Smooth muscle cell (in vitro differentiated cells): ENCODE results near the gene NCOA7. TPM values are rescaled to one million over a fixed set of nuclear protein-coding genes. Genes with fewer than 3 reads are reported as not detected.

Experiments used
- DNase-seq: peaks from one replicate; lab custom pipeline; 2025; ENCODE audit not compliant: unreplicated experiment; lab: John Stamatoyannopoulos, UW
- H2AFZ ChIP-seq: fragments of 200-600 bp; sonication (generic); 2 replicates; pipeline ENCODE4 v1.6.0; 2016; ENCODE audit warnings: antibody characterized with exemption, low read depth, mild to moderate bottlenecking
- H3F3A ChIP-seq: fragments of 200-600 bp; sonication (generic); 2 replicates; pipeline ENCODE4 v1.6.0; 2017; ENCODE audit warnings: antibody characterized with exemption, low read depth
- H3K27ac ChIP-seq: fragments of 200-600 bp; sonication (generic); 2 replicates; pipeline ENCODE4 v1.5.1; 2016; ENCODE audit warnings: low read depth, mild to moderate bottlenecking
- H3K27me3 ChIP-seq: fragments of 200-600 bp; sonication (generic); 2 replicates; pipeline ENCODE4 v1.6.1; 2016; ENCODE audit warnings: low read depth, mild to moderate bottlenecking
- H3K36me3 ChIP-seq: fragments of 200-600 bp; sonication (generic); 2 replicates; pipeline ENCODE4 v1.5.1; 2016; ENCODE audit warnings: low read depth
- H3K4me1 ChIP-seq: fragments of 200-600 bp; sonication (generic); 2 replicates; pipeline ENCODE4 v1.5.1; 2016; ENCODE audit warnings: low read depth
- H3K4me2 ChIP-seq: fragments of 200-600 bp; sonication (generic); 2 replicates; pipeline ENCODE4 v1.6.0; 2016; ENCODE audit warnings: mild to moderate bottlenecking
- H3K4me3 ChIP-seq: fragments of 200-600 bp; sonication (generic); 2 replicates; pipeline ENCODE4 v1.5.1; 2016; ENCODE audit warnings: mild to moderate bottlenecking
- H3K79me2 ChIP-seq: fragments of 200-600 bp; sonication (generic); 2 replicates; pipeline ENCODE4 v1.6.0; 2016; ENCODE audit warnings: low read depth, mild to moderate bottlenecking
- H3K9ac ChIP-seq: fragments of 200-600 bp; sonication (generic); 2 replicates; pipeline ENCODE4 v1.6.0; 2016; ENCODE audit warnings: low read depth
- H3K9me3 ChIP-seq: fragments of 200-600 bp; sonication (generic); replicated peaks from 2 replicates; pipeline ENCODE4 v1.5.1; 2016; ENCODE audit warnings: low read depth
- H4K20me1 ChIP-seq: fragments of 200-600 bp; sonication (generic); 2 replicates; pipeline ENCODE4 v1.6.0; 2016; ENCODE audit warnings: low read depth
- CTCF ChIP-seq: fragments of 200-600 bp; sonication (generic); IDR thresholded peaks from 2 replicates; pipeline ENCODE4 v1.5.1; 2017; ENCODE audit warnings: borderline replicate concordance, mild to moderate bottlenecking, antibody characterized with exemption; ENCODE audit not compliant: insufficient read depth, poor library complexity, severe bottlenecking
- WGBS: methylation state at CpG from one replicate; pipeline ENCODE4 v1.1.7; 2016; ENCODE audit warnings: low lambda C conversion rate; 5-methylcytosine and 5-hydroxymethylcytosine counted together
- polyA plus RNA-seq: library from polyadenylated mRNA; unstranded; fragments of >200 nt; fragmentation: Nextera tagmentation; extraction: Ambion mirVana; gene quantifications from 2 replicates; pipeline ENCODE4 v1.2.1, GENCODE V29; 2016
- total RNA-seq: library from RNA; depleted of rRNA; stranded (reverse); fragments of >200 nt; gene quantifications from 2 replicates; pipeline ENCODE4 v1.2.3, GENCODE V29; 2014

NCOA7 gene
- total and polyA plus RNA-seq, 2 experiments from 2014 or later, result 38.1 to 44.0 TPM

- H3K4me2 ChIP-seq, result no peak overlapping the region
- no peaks in the 10 kb centered on the region for H4K20me1 ChIP-seq
- H3K36me3 ChIP-seq, result peaks cover 11% of the 10 kb centered on the region
- no peak overlapping the region for H2AFZ ChIP-seq
- no peak for TF ChIP-seq CTCF
- no peaks in the 10 kb centered on the region for H3K9me3 ChIP-seq
- peaks cover 14% of the 10 kb centered on the region for H3K79me2 ChIP-seq
- H3K27me3 ChIP-seq, result no peaks in the 10 kb centered on the region
- H3K4me3 ChIP-seq, result no peak overlapping the region
- H3K4me1 ChIP-seq, result peaks cover 13% of the 10 kb centered on the region
- no peak overlapping the region for H3K9ac ChIP-seq
- H3F3A ChIP-seq, result no peaks in the 10 kb centered on the region
- no peak for DNase-seq
- 97% methylated on average over 8 of the region's 8 CpGs for WGBS
- no peak overlapping the region for H3K27ac ChIP-seq
Observed at GRCh38 chr6:125922322-125922860, 131.6 kb downstream of the NCOA7 start.

- H4K20me1 ChIP-seq, result no peaks in the 10 kb centered on the region
- no peak overlapping the region for H2AFZ ChIP-seq
- peak overlapping the region; percentile 3 for H3K27ac ChIP-seq
- peaks cover 17% of the 10 kb centered on the region for H3K36me3 ChIP-seq
- no peak overlapping the region for H3K9ac ChIP-seq
- WGBS, result 71% methylated on average over 4 of the region's 4 CpGs
- no peak for DNase-seq
- H3F3A ChIP-seq, result no peaks in the 10 kb centered on the region
- H3K4me1 ChIP-seq, result peaks cover 12% of the 10 kb centered on the region
- H3K79me2 ChIP-seq, result peaks cover 14% of the 10 kb centered on the region
- H3K4me3 ChIP-seq, result no peak overlapping the region
- no peaks in the 10 kb centered on the region for H3K27me3 ChIP-seq
- no peaks in the 10 kb centered on the region for H3K9me3 ChIP-seq
- TF ChIP-seq CTCF, result no peak
- H3K4me2 ChIP-seq, result peak overlapping the region; percentile 10
Observed at GRCh38 chr6:125923366-125923877, 132.7 kb downstream of the NCOA7 start.

- 53% methylated on average over 2 of the region's 2 CpGs for WGBS
- no peak overlapping the region for H3K9ac ChIP-seq
- TF ChIP-seq CTCF, result no peak
- H3K36me3 ChIP-seq, result peaks cover 17% of the 10 kb centered on the region
- DNase-seq, result no peak
- no peak overlapping the region for H2AFZ ChIP-seq
- no peaks in the 10 kb centered on the region for H4K20me1 ChIP-seq
- H3F3A ChIP-seq, result no peaks in the 10 kb centered on the region
- H3K9me3 ChIP-seq, result no peaks in the 10 kb centered on the region
- no peak overlapping the region for H3K4me2 ChIP-seq
- H3K27me3 ChIP-seq, result no peaks in the 10 kb centered on the region
- H3K4me1 ChIP-seq, result peaks cover 6% of the 10 kb centered on the region
- H3K27ac ChIP-seq, result no peak overlapping the region
- H3K79me2 ChIP-seq, result peaks cover 14% of the 10 kb centered on the region
- no peak overlapping the region for H3K4me3 ChIP-seq
Observed at GRCh38 chr6:125924169-125924568, 133.4 kb downstream of the NCOA7 start.

- no peaks in the 10 kb centered on the region for H3F3A ChIP-seq
- H3K9me3 ChIP-seq, result no peaks in the 10 kb centered on the region
- H3K27me3 ChIP-seq, result no peaks in the 10 kb centered on the region
- DNase-seq, result no peak
- no peaks in the 10 kb centered on the region for H3K4me1 ChIP-seq
- H3K79me2 ChIP-seq, result peaks cover 14% of the 10 kb centered on the region
- H3K9ac ChIP-seq, result no peak overlapping the region
- peaks cover 17% of the 10 kb centered on the region for H3K36me3 ChIP-seq
- 93% methylated on average over 2 of the region's 2 CpGs for WGBS
- no peak overlapping the region for H3K27ac ChIP-seq
- no peak overlapping the region for H3K4me2 ChIP-seq
- no peak overlapping the region for H2AFZ ChIP-seq
- TF ChIP-seq CTCF, result no peak
- no peak overlapping the region for H3K4me3 ChIP-seq
- no peaks in the 10 kb centered on the region for H4K20me1 ChIP-seq
Observed at GRCh38 chr6:125924697-125925358, 134.1 kb downstream of the NCOA7 start.
